Activated naive CD4-positive, alpha-beta T cell treated with Interleukin-2 at 50 U/mL for 16 hours (primary cell): ENCODE measurements around the gene TMEM179B.
"Not testable (repeated sequence)": the region's sequence is repeated elsewhere in the genome, so short reads cannot be mapped to it uniquely, and the experiment has no call there.

ENCODE experiments used
- DNase-seq: peaks from one replicate; pipeline ENCODE4 v3.0.0-alpha.2; 2020

Gene TMEM179B

GRCh38 chr11:62787005-62787759, at the start of gene TMEM179B:
Gene TMEM179B (plus strand): TSS chr11:62787402. CDS start chr11:62787432, 30 bp downstream.
- DNase-seq: peak; percentile 97

- DNase-seq: no peak
Observed at GRCh38 chr11:62747475-62748160, 39.6 kb upstream of the TMEM179B start.

- not testable (repeated sequence) for DNase-seq
Observed at GRCh38 chr11:62749931-62750330, 37.3 kb upstream of the TMEM179B start.

GRCh38 chr11:62752177-62752785, 34.9 kb upstream of the TMEM179B start:
- no peak for DNase-seq

GRCh38 chr11:62752994-62753735, 34.0 kb upstream of the TMEM179B start:
- no peak for DNase-seq

GRCh38 chr11:62753736-62754603, 33.2 kb upstream of the TMEM179B start, which contains the start of gene ZBTB3:
Gene ZBTB3 (minus strand): TSS chr11:62754160. CDS start chr11:62753664, 496 bp downstream.
- DNase-seq: peak; percentile 96

GRCh38 chr11:62755086-62755615, 32.1 kb upstream of the TMEM179B start:
- DNase-seq: no peak

- DNase-seq: no peak
Observed at GRCh38 chr11:62757846-62758788, 29.1 kb upstream of the TMEM179B start.

GRCh38 chr11:62760867-62761227, 26.4 kb upstream of the TMEM179B start:
- DNase-seq: not testable (repeated sequence)

- no peak for DNase-seq
Observed at GRCh38 chr11:62770778-62771143, 16.4 kb upstream of the TMEM179B start.

GRCh38 chr11:62771144-62772021, 15.8 kb upstream of the TMEM179B start, which contains the start of gene TAF6L:
Gene TAF6L (plus strand): TSS chr11:62771396. CDS start chr11:62775784, 4,388 bp downstream.
- DNase-seq: peak; percentile 96

GRCh38 chr11:62774407-62774806, 12.8 kb upstream of the TMEM179B start:
- no peak for DNase-seq

GRCh38 chr11:62775646-62776045, 11.6 kb upstream of the TMEM179B start:
- DNase-seq: no peak

GRCh38 chr11:62777389-62777788, 9.8 kb upstream of the TMEM179B start:
- no peak for DNase-seq

- DNase-seq: no peak
Observed at GRCh38 chr11:62778441-62778840, 8.8 kb upstream of the TMEM179B start.

- no peak for DNase-seq
Observed at GRCh38 chr11:62782753-62783152, 4.4 kb upstream of the TMEM179B start.

GRCh38 chr11:62786318-62787004, 741 bp upstream of the TMEM179B start:
- peak; percentile 87 for DNase-seq

- no peak for DNase-seq
Observed at GRCh38 chr11:62788991-62789390, 1.8 kb downstream of the TMEM179B start.

- no peak for DNase-seq
Observed at GRCh38 chr11:62789576-62789975, 2.4 kb downstream of the TMEM179B start.
